ENCODE measurements around the gene CIC. TPM values are rescaled to one million over a fixed set of nuclear protein-coding genes. Genes with fewer than 3 reads are reported as not detected.

Gene CIC
- total and polyA plus RNA-seq, 2 of the 13 experiments (the other 11 are each of a cell fraction or from before 2014, with no cell fraction given): 5.9 to 8.0 TPM

- TF ChIP-seq ZNF646 (CRISPR knock-in tag; IDR thresholded peaks at IDR 0.05) (no peak), MTA3 (CRISPR knock-in tag; IDR thresholded peaks at IDR 0.05) (no peak), BHLHE40 (IDR thresholded peaks at IDR 0.05; ENCODE audit: low read length) (no peak), ZNF441 (CRISPR knock-in tag; IDR thresholded peaks at IDR 0.05; ENCODE audit: borderline replicate concordance) (no peak), EP300 (IDR thresholded peaks at IDR 0.05; ENCODE audit: low read depth in 2 of 2, low read length in 2 of 2) (peak in 1 of 2 experiments; percentile 16; a peak in 1 of 4 replicates), EP300 (CRISPR knock-in tag; IDR thresholded peaks at IDR 0.05; ENCODE audit: borderline replicate concordance) (no peak), IRF1 (CRISPR knock-in tag; IDR thresholded peaks at IDR 0.05; ENCODE audit: low read depth) (no peak), POLR2G (IDR thresholded peaks at IDR 0.05; ENCODE audit: low read depth, low read length) (peak; percentile 76), ZNF652 (CRISPR knock-in tag; IDR thresholded peaks at IDR 0.05; ENCODE audit: borderline replicate concordance, low read depth) (no peak), ARID3A (IDR thresholded peaks at IDR 0.05; ENCODE audit: low read depth, low read length) (no peak), MTF2 (CRISPR knock-in tag; IDR thresholded peaks at IDR 0.05; ENCODE audit: borderline replicate concordance) (no peak), MBNL3 (CRISPR knock-in tag; conservative IDR thresholded peaks at IDR 0.05) (no peak), ZNF333 (CRISPR knock-in tag; IDR thresholded peaks at IDR 0.05; ENCODE audit: borderline replicate concordance) (no peak)
Measured at GRCh38 chr19:42281146-42281826, 12.2 kb downstream of the CIC start (continued).
